Caco-2 (cell line): ENCODE results near the gene MVB12B. TPM values are rescaled to one million over a fixed set of nuclear protein-coding genes. Genes with fewer than 3 reads are reported as not detected.

Experiments used
- BruUV-seq: library from RNA; stranded (reverse); fragments of 400-500 nt; replicated peaks from 2 replicates; lab custom pipeline; 2021; lab: Mats Ljungman, UMichigan
- CTCF ChIA-PET: fragments of 300-600 bp; sonication (Branson Sonifier 250); formaldehyde crosslinking; loops from one replicate; lab custom pipeline; 2022; ENCODE audit warnings: antibody characterized with exemption; lab: Charles Lee
- POLR2A ChIA-PET: fragments of 300-600 bp; sonication (Branson Sonifier 250); formaldehyde crosslinking; loops from one replicate; lab custom pipeline; 2022; ENCODE audit warnings: antibody characterized with exemption; lab: Charles Lee
- DNase-seq, 2 experiments: peaks; one replicate each; pipeline versions ENCODE4 v3.0.0 to v3.0.0-alpha.2; 2020 to 2022
- H3K27me3 ChIP-seq: replicated peaks from 2 replicates; pipeline ENCODE4 v1.6.0; 2011; ENCODE audit warnings: low read length; ENCODE audit not compliant: control insufficient read depth, insufficient read depth
- H3K36me3 ChIP-seq: 2 replicates; pipeline ENCODE4 v1.5.1; 2011; ENCODE audit warnings: low read length; ENCODE audit not compliant: control insufficient read depth, insufficient read depth
- H3K4me1 ChIP-seq: fragments of 250-450 bp; sonication (Bioruptor Pico); 2 replicates; pipeline ENCODE4 v1.5.1; 2020; ENCODE audit warnings: mild to moderate bottlenecking
- H3K4me3 ChIP-seq: 2 replicates; pipeline ENCODE4 v1.5.1; 2011; ENCODE audit warnings: low read depth, mild to moderate bottlenecking, control low read depth, low read length
- H3K9me3 ChIP-seq: fragments of 250-450 bp; sonication (Bioruptor Pico); 2 replicates; pipeline ENCODE4 v1.5.1; 2020; ENCODE audit warnings: mild to moderate bottlenecking, moderate library complexity
- H3K27ac Mint-ChIP-seq: one replicate; pipeline ENCODE4 v1.8.0; 2022; ENCODE audit warnings: mixed read lengths; ENCODE audit not compliant: unreplicated experiment
- H3K27me3 Mint-ChIP-seq: one replicate; pipeline ENCODE4 v1.8.0; 2022; ENCODE audit warnings: mixed read lengths; ENCODE audit not compliant: insufficient read depth, unreplicated experiment
- H3K36me3 Mint-ChIP-seq: one replicate; pipeline ENCODE4 v1.8.0; 2022; ENCODE audit warnings: mild to moderate bottlenecking, mixed read lengths; ENCODE audit not compliant: insufficient read depth, unreplicated experiment
- H3K4me1 Mint-ChIP-seq: one replicate; pipeline ENCODE4 v1.8.0; 2022; ENCODE audit warnings: low read depth, mixed read lengths; ENCODE audit not compliant: unreplicated experiment
- H3K4me3 Mint-ChIP-seq: one replicate; pipeline ENCODE4 v1.8.0; 2022; ENCODE audit warnings: mild to moderate bottlenecking, moderate library complexity, mixed read lengths; ENCODE audit not compliant: unreplicated experiment
- H3K9me3 Mint-ChIP-seq: one replicate; pipeline ENCODE4 v1.8.0; 2022; ENCODE audit warnings: mixed read lengths; ENCODE audit not compliant: unreplicated experiment
- CTCF ChIP-seq, 2 experiments: fragments of 200-600 bp in 1 of 2; IDR thresholded peaks; 1 replicate in 1 of 2; 2 replicates in 1 of 2; pipeline versions ENCODE4 v1.5.1 to v1.8.0; 2011 to 2022; ENCODE audit warnings: antibody characterized with exemption in 1 of 2, control low read depth in 1 of 2, inconsistent platforms in 1 of 2, low read depth in 1 of 2, low read length in 1 of 2, mild to moderate bottlenecking in 1 of 2, moderate library complexity in 1 of 2; ENCODE audit not compliant: insufficient read depth in 1 of 2, severe bottlenecking in 1 of 2, unreplicated experiment in 1 of 2
- intact Hi-C: fragments of 100-400 bp; cut with micrococcal nuclease; formaldehyde crosslinking; loops from one replicate; pipeline ENCODE4 v1.10.0; 2022; ENCODE audit not compliant: unreplicated experiment
- total RNA-seq: library from RNA; stranded (reverse); gene quantifications from 2 replicates; pipeline ENCODE4 v1.2.3, GENCODE V29; 2022

The MVB12B gene
- total RNA-seq, 1 experiment from 2014 or later: 24.4 TPM

DNA sequence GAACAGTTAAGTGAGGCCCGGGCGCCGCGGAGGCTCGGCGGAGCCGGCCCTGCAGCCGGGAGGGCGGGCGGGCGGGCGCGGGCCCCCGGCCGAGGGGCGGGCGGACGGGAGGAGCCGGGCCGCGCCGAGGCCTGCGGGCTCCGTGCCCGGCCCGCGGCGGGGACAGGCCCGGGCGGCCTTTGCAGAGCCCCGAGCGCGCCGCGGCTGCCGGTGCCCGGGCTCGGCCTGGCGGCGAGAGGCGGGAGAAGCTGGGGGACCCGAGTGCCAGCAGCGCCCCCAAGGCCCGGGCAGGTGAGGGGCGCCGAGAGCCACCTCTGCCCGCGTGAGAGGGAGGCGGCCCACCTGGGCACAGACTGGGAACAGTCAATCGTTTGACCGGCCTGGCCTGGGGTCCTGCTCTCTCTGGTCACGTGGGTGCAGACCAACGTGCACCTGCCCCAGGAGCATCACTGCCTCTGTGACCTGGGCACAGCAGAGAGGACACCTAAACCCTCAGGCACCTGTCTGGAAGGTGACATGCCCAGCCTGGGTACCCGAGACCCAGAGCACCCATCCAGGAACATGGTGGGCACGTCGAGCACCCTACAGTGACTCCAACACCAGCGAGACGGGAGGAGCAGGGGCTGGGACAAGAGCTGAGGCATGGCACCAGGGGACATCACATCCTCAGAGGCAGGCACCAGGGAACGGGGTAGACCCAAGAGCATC, 531 bp downstream of the MVB12B start:
- H3K27me3 Mint-ChIP-seq: no peaks in the 10 kb centered on the region
- H3K27me3 ChIP-seq: no peaks in the 10 kb centered on the region
- H3K36me3 Mint-ChIP-seq: no peaks in the 10 kb centered on the region
- TF ChIP-seq CTCF (IDR thresholded peaks at IDR 0.05; ENCODE audit: insufficient read depth in 1 of 2, low read depth in 1 of 2, low read length in 1 of 2, severe bottlenecking in 1 of 2, unreplicated experiment in 1 of 2): no peak
- peak overlapping the region; percentile 72 for H3K4me3 Mint-ChIP-seq
- peaks cover 7% of the 10 kb centered on the region for H3K9me3 ChIP-seq
- intact Hi-C loops: no loop called here
- no peaks in the 10 kb centered on the region for H3K9me3 Mint-ChIP-seq
- peak overlapping the region; percentile 60 for H3K4me3 ChIP-seq
- no peak overlapping the region for H3K27ac Mint-ChIP-seq
- DNase-seq: peak in 1 of 2 experiments; percentile 33
- peaks cover 8% of the 10 kb centered on the region; the same call in 1 of the 2 replicates for H3K4me1 ChIP-seq
- no TSS peak for BruUV-seq
- no peaks in the 10 kb centered on the region for H3K36me3 ChIP-seq
- no peaks in the 10 kb centered on the region for H3K4me1 Mint-ChIP-seq
- ChIA-PET CTCF (interaction anchor here (0.7 to 1.9 kb wide), 2 partner anchors 72 kb away, joined by 4 to 5 read pairs; no protein-coding TSS in a partner anchor), POLR2A (interaction anchor here (0.6 to 1.0 kb wide), 2 partner anchors 8 to 21 kb away, joined by 3 to 4 read pairs; no protein-coding TSS in a partner anchor)

DNA sequence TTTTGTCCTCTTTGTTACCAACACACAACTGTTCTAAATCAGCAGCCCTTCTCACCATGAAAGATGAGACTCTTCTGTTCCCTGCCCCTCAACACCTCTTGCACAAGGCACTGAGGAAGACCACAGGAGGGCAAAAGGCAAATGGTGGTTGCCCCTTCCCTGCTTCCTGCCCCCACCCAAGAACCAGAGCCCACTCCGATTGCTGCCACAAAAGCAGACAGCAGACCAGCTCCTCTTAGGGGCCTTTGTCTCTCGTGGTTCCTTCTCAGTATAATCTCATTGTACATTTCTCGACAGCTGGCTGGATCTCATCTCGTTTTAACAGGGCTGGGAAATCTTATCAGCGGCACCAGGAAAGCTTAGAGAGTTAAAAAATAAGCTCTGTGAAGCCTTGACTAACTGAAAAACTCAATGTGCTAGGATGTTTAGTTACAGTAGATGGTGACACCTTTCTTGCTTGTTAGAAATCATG, 1.1 kb downstream of the MVB12B start:
- Mint-ChIP-seq H3K4me1 (peaks cover 3% of the 10 kb centered on the region), H3K4me3 (peak overlapping the region; percentile 72), H3K36me3 (no peaks in the 10 kb centered on the region), H3K9me3 (no peaks in the 10 kb centered on the region), H3K27ac (no peak overlapping the region), H3K27me3 (no peaks in the 10 kb centered on the region)
- intact Hi-C loops: no loop called here
- Histone ChIP-seq H3K4me1 (peaks cover 8% of the 10 kb centered on the region; the same call in 1 of the 2 replicates), H3K36me3 (no peaks in the 10 kb centered on the region), H3K27me3 (no peaks in the 10 kb centered on the region), H3K4me3 (peak overlapping the region; percentile 60), H3K9me3 (peaks cover 7% of the 10 kb centered on the region)
- POLR2A ChIA-PET: no interaction called here
- DNase-seq: no peak
- TF ChIP-seq CTCF (IDR thresholded peaks at IDR 0.05; ENCODE audit: insufficient read depth in 1 of 2, low read depth in 1 of 2, low read length in 1 of 2, severe bottlenecking in 1 of 2, unreplicated experiment in 1 of 2): no peak
- CTCF ChIA-PET: interaction anchor here (0.7 kb wide), 1 partner anchor 71 kb away, joined by 4 read pairs; no protein-coding TSS in a partner anchor
- no TSS peak for BruUV-seq

GRCh38 chr9:126328407-126328806, 1.8 kb downstream of the MVB12B start:
- H3K27me3 ChIP-seq: no peaks in the 10 kb centered on the region
- ChIA-PET POLR2A (no interaction called here), CTCF (no interaction called here)
- DNase-seq: no peak
- Mint-ChIP-seq H3K27me3 (no peaks in the 10 kb centered on the region), H3K4me3 (peak overlapping the region; percentile 72), H3K36me3 (no peaks in the 10 kb centered on the region), H3K27ac (no peak overlapping the region), H3K9me3 (no peaks in the 10 kb centered on the region), H3K4me1 (peaks cover 6% of the 10 kb centered on the region)
- no peaks in the 10 kb centered on the region for H3K36me3 ChIP-seq
- no peak overlapping the region for H3K4me3 ChIP-seq
- intact Hi-C loops: no loop called here
- H3K4me1 ChIP-seq: peaks cover 10% of the 10 kb centered on the region
- TF ChIP-seq CTCF (IDR thresholded peaks at IDR 0.05; ENCODE audit: insufficient read depth in 1 of 2, low read depth in 1 of 2, low read length in 1 of 2, severe bottlenecking in 1 of 2, unreplicated experiment in 1 of 2): no peak
- peaks cover 7% of the 10 kb centered on the region for H3K9me3 ChIP-seq
- no TSS peak for BruUV-seq
